Esophagus muscularis mucosa (tissue), 3 donors: ENCODE results near the gene MST1R.

ENCODE experiments used
- POLR2A ChIP-seq: fragments of 450-650 bp; IDR thresholded peaks from one replicate; pipeline ENCODE4 v1.6.1; 2017; ENCODE audit warnings: antibody characterized with exemption, moderate library complexity, mild to moderate bottlenecking, low read depth
- TF ChIP-seq, protein P1 (sequence below), 3 experiments: fragments of 200-600 bp in 2 of 3; fragments of 450-650 bp in 1 of 3; sonication (generic) in 2 of 3; IDR thresholded peaks; one replicate each; pipeline ENCODE4 v1.5.1; 2017 to 2019; ENCODE audit warnings: antibody characterized with exemption in 3 of 3, mild to moderate bottlenecking in 2 of 3, moderate library complexity in 1 of 3

DNA sequence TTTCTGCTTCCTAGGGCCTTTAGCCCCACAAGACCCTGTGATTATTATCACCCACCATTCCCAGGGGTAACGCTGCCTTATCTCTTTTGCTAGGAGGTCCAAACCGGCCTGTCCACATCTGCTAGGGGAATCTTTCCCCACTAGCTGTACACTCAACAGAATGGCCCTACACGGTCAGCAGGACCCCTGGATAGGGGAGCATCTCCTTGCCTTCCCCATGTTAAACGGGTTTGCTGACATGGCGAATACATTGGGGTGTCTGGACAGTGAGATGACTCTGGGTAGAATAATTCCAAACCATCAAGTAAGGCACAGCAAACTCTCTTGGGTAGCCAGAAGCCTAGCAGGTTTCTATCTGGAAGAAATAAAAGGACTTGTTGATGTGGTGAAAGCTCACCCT, 48.0 kb downstream of the MST1R start:
- TF ChIP-seq, protein P1, sequence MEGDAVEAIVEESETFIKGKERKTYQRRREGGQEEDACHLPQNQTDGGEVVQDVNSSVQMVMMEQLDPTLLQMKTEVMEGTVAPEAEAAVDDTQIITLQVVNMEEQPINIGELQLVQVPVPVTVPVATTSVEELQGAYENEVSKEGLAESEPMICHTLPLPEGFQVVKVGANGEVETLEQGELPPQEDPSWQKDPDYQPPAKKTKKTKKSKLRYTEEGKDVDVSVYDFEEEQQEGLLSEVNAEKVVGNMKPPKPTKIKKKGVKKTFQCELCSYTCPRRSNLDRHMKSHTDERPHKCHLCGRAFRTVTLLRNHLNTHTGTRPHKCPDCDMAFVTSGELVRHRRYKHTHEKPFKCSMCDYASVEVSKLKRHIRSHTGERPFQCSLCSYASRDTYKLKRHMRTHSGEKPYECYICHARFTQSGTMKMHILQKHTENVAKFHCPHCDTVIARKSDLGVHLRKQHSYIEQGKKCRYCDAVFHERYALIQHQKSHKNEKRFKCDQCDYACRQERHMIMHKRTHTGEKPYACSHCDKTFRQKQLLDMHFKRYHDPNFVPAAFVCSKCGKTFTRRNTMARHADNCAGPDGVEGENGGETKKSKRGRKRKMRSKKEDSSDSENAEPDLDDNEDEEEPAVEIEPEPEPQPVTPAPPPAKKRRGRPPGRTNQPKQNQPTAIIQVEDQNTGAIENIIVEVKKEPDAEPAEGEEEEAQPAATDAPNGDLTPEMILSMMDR (IDR thresholded peaks at IDR 0.05), result no peak
- TF ChIP-seq POLR2A, result no peak
